Measurements from ENCODE around the gene LIPE.
"Not testable (repeated sequence)": the region's sequence is repeated elsewhere in the genome, so short reads cannot be mapped to it uniquely, and the experiment has no call there.

The LIPE gene

GRCh38 chr19:42427313-42427712 is at the start of gene LIPE:
Gene LIPE, minus strand, starts transcription at chr19:42427388. Its CDS starts 239 bp downstream, at chr19:42427149.
- DNase-seq = no peak

- DNase-seq = no peak
These were observed 48.2 kb upstream of the LIPE start for GRCh38 chr19:42475366-42475765.

GRCh38 chr19:42474743-42475142 is 47.6 kb upstream of the LIPE start:
- DNase-seq = no peak

GRCh38 chr19:42473686-42474085 is 46.5 kb upstream of the LIPE start:
- DNase-seq = no peak

- DNase-seq = no peak
These were observed 45.4 kb upstream of the LIPE start for GRCh38 chr19:42472402-42473147.

- DNase-seq = no peak
These were observed 44.5 kb upstream of the LIPE start for GRCh38 chr19:42471554-42472249.

GRCh38 chr19:42469311-42470235 is 42.4 kb upstream of the LIPE start:
- no peak for DNase-seq

- no peak for DNase-seq
These were observed 41.1 kb upstream of the LIPE start for GRCh38 chr19:42468273-42468796.

- no peak for DNase-seq
These were observed 40.1 kb upstream of the LIPE start for GRCh38 chr19:42467183-42467760.

- no peak for DNase-seq
These were observed 39.5 kb upstream of the LIPE start for GRCh38 chr19:42466521-42467182.

GRCh38 chr19:42465827-42466280 is 38.7 kb upstream of the LIPE start:
- no peak for DNase-seq

GRCh38 chr19:42461700-42462324 is 34.6 kb upstream of the LIPE start:
- DNase-seq = no peak

GRCh38 chr19:42461231-42461630 is 34.0 kb upstream of the LIPE start:
- not testable (repeated sequence) for DNase-seq

- no peak for DNase-seq
These were observed 32.7 kb upstream of the LIPE start for GRCh38 chr19:42459926-42460325.

- DNase-seq = no peak
These were observed 28.5 kb upstream of the LIPE start for GRCh38 chr19:42455621-42456081.

- DNase-seq = no peak
These were observed 27.9 kb upstream of the LIPE start for GRCh38 chr19:42455086-42455485.

GRCh38 chr19:42452590-42452989 is 25.4 kb upstream of the LIPE start:
- DNase-seq = no peak

- DNase-seq = peak; percentile 86
These were observed 23.2 kb upstream of the LIPE start for GRCh38 chr19:42450314-42450934.

GRCh38 chr19:42448306-42448705 is 21.1 kb upstream of the LIPE start:
- not testable (repeated sequence) for DNase-seq

GRCh38 chr19:42445948-42446347 is 18.8 kb upstream of the LIPE start:
- DNase-seq = no peak

- DNase-seq = no peak
These were observed 16.8 kb upstream of the LIPE start for GRCh38 chr19:42443944-42444398.

All from activated CD4-positive, alpha-beta T cell treated with anti-CD3 and anti-CD28 coated beads, Interleukin-2, Interleukin-6, amounts not matched to agents 100 ng/mL and 50 ng/mL, durations not matched to agents 16 hours and 8 hours (primary cell).